ACC112 (cell line): ENCODE results near the gene USP6NL.

ENCODE experiments used
- H2AFZ ChIP-seq: fragments of 200-600 bp; sonication (generic); one replicate; pipeline ENCODE4 v1.6.0; 2017; ENCODE audit warnings: antibody characterized with exemption, low read length; ENCODE audit not compliant: unreplicated experiment
- H3K27ac ChIP-seq: fragments of 200-600 bp; sonication (generic); 2 replicates; pipeline ENCODE4 v1.5.1; 2014; ENCODE audit warnings: low read depth, mild to moderate bottlenecking, antibody characterized with exemption, low read length, moderate library complexity
- H3K27me3 ChIP-seq: fragments of 200-600 bp; sonication (generic); 2 replicates; pipeline ENCODE4 v1.6.1; 2014; ENCODE audit warnings: mild to moderate bottlenecking, antibody characterized with exemption, low read length, moderate library complexity, mixed read lengths; ENCODE audit not compliant: insufficient read depth
- H3K36me3 ChIP-seq: fragments of 200-600 bp; sonication (generic); 2 replicates; pipeline ENCODE4 v1.6.1; 2016; ENCODE audit warnings: mild to moderate bottlenecking, antibody characterized with exemption, low read length, moderate library complexity, mixed read lengths; ENCODE audit not compliant: insufficient read depth
- H3K4me1 ChIP-seq: fragments of 200-600 bp; sonication (generic); one replicate; pipeline ENCODE4 v1.6.1; 2016; ENCODE audit warnings: low read length, mixed read lengths; ENCODE audit not compliant: insufficient read depth, unreplicated experiment, control insufficient read depth
- H3K4me3 ChIP-seq: fragments of 200-600 bp; sonication (generic); 2 replicates; pipeline ENCODE4 v1.5.1; 2014; ENCODE audit warnings: mild to moderate bottlenecking, low read depth, low read length
- H3K79me2 ChIP-seq: fragments of 200-600 bp; sonication (generic); one replicate; pipeline ENCODE4 v1.6.0; 2016; ENCODE audit warnings: low read length; ENCODE audit not compliant: control insufficient read depth, unreplicated experiment, insufficient read depth

The USP6NL gene

GRCh38 chr10:11551916-11552602 is 59.4 kb downstream of the USP6NL start:
- Histone ChIP-seq H3K79me2 (peaks cover 3% of the 10 kb centered on the region), H2AFZ (peak overlapping the region; percentile 11), H3K27ac (peak overlapping the region; percentile 82), H3K36me3 (no peaks in the 10 kb centered on the region), H3K27me3 (no peaks in the 10 kb centered on the region), H3K4me3 (peak overlapping the region; percentile 71), H3K4me1 (peaks cover 20% of the 10 kb centered on the region)

DNA sequence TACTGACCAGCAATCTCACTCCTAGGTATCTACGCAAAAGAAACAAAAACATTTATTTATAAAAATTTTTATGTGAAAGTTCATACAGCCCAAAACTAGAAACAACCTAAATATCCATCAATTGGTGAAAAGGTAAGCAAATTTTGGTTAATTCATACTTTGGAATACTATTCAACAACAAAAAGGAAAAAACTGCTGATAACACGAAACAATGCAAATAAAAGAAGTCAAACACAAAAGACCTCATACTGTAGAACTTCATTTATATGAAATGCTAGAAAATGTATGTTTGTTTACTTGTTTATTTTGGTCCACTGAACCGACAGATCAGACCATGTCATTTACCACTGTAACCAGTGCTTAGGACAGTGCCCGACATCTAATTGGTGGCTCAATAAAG is 60.3 kb downstream of the USP6NL start:
- H3K4me3 ChIP-seq = no peak overlapping the region
- H3K36me3 ChIP-seq = no peaks in the 10 kb centered on the region
- H2AFZ ChIP-seq = no peak overlapping the region
- no peaks in the 10 kb centered on the region for H3K27me3 ChIP-seq
- peaks cover 26% of the 10 kb centered on the region for H3K4me1 ChIP-seq
- H3K27ac ChIP-seq = peak overlapping the region; percentile 82
- no peaks in the 10 kb centered on the region for H3K79me2 ChIP-seq

DNA sequence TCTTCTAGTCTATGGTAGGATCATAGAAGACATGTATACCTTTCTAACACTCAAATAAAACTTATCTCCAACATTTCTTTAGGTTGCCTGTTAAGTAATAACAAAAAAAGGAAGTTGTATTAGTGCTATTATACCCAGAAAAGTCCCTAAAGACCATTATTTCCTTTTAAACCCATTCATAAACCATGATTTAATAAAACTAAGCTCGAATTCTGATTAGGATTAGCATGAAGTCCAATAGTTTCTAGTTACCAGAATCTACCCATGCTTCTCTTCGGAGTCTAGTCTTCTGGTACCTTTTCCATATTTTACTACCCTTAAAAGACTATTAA is 62.7 kb downstream of the USP6NL start:
- H3K36me3 ChIP-seq = no peaks in the 10 kb centered on the region
- H3K27me3 ChIP-seq = no peaks in the 10 kb centered on the region
- H2AFZ ChIP-seq = no peak overlapping the region
- H3K4me1 ChIP-seq = peaks cover 26% of the 10 kb centered on the region
- H3K79me2 ChIP-seq = no peaks in the 10 kb centered on the region
- H3K4me3 ChIP-seq = no peak overlapping the region
- H3K27ac ChIP-seq = no peak overlapping the region

GRCh38 chr10:11548065-11548767 is 63.2 kb downstream of the USP6NL start:
- Histone ChIP-seq H3K79me2 (no peaks in the 10 kb centered on the region), H3K27me3 (no peaks in the 10 kb centered on the region), H3K27ac (no peak overlapping the region), H3K4me3 (no peak overlapping the region), H2AFZ (no peak overlapping the region), H3K36me3 (no peaks in the 10 kb centered on the region), H3K4me1 (peaks cover 24% of the 10 kb centered on the region)

DNA sequence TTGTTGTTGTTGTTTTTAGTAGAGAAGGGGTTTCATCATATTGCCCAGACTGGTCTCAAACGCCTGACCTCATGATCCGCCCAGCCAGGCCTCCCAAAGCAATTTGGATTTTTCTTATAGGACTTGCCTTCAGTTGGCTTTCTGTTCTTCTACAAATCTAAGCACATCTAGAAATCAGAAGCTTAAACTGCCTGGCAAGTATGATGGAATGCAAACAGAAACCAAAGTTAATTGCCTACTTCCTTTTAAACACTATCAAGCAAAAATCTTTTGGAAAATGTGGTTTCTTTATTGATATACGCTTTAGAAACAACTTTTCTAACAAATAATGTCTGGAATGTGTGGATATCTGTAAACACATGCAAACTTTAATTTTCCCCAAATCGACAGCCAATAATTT is 64.9 kb downstream of the USP6NL start:
- H3K27me3 ChIP-seq = no peaks in the 10 kb centered on the region
- no peak overlapping the region for H3K27ac ChIP-seq
- H3K79me2 ChIP-seq = no peaks in the 10 kb centered on the region
- H2AFZ ChIP-seq = no peak overlapping the region
- no peaks in the 10 kb centered on the region for H3K36me3 ChIP-seq
- peak overlapping the region; percentile 28; the same call in 1 of the 2 replicates for H3K4me3 ChIP-seq
- H3K4me1 ChIP-seq = peaks cover 11% of the 10 kb centered on the region

- no peak overlapping the region for H3K4me3 ChIP-seq
- H3K4me1 ChIP-seq = peaks cover 19% of the 10 kb centered on the region
- no peaks in the 10 kb centered on the region for H3K27me3 ChIP-seq
- H3K79me2 ChIP-seq = no peaks in the 10 kb centered on the region
- H3K27ac ChIP-seq = no peak overlapping the region
- H3K36me3 ChIP-seq = no peaks in the 10 kb centered on the region
- no peak overlapping the region for H2AFZ ChIP-seq
These were observed 70.2 kb downstream of the USP6NL start for GRCh38 chr10:11541296-11541695.

DNA sequence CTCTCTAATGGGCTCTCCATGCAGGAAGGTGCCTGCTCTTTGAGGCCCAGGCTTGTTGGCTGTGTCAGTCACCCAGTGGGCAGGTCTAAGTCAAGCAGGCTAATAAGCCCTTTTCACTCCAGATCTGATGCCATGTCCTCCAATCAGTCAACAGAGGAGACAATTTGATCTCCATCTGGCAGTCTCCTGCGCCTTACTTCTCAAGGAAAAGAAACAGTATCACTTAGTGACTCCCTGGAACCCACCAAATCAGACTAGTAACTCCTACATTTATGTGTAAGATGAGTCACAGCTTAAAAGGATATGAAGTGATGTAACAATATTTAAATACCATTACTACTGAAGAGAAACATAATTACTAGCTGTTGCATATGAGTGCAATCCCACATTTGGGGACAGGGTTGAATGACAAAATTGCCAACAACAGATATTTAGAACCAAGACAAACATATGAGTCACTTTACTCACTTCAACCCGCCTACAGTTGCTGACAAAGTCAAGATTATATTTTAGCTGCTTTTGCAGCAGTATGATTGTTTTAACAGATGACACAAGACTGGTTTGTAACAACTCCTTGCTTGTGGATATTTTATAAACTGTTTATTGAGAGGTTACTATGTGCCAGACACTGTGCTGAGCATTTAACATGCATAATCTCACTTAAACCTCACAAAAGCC is 72.1 kb downstream of the USP6NL start:
- no peak overlapping the region for H2AFZ ChIP-seq
- no peaks in the 10 kb centered on the region for H3K79me2 ChIP-seq
- no peaks in the 10 kb centered on the region for H3K36me3 ChIP-seq
- no peak overlapping the region for H3K4me3 ChIP-seq
- peak overlapping the region; percentile 7; the same call in 1 of the 2 replicates for H3K27ac ChIP-seq
- peaks cover 18% of the 10 kb centered on the region for H3K4me1 ChIP-seq
- H3K27me3 ChIP-seq = no peaks in the 10 kb centered on the region

DNA sequence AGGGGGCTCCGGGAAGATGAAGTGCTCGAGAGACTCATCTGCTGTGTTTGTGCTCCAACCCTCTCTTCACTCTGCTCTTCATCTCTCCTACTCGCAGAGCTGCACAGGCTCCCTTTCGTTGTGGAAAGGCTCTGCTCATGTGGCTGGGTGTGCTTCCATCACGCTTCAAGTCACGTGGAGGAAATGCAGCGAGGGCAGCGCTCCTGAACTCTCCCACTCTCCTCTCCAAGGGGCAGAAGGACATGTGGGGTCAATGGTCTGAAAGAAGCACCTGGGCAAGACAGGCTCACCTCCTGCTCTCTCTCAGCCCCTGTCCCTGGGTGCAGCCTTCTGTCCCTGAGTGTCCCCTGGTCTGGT is 72.6 kb downstream of the USP6NL start:
- Histone ChIP-seq H3K79me2 (no peaks in the 10 kb centered on the region), H3K36me3 (no peaks in the 10 kb centered on the region), H3K27me3 (no peaks in the 10 kb centered on the region), H3K4me3 (no peak overlapping the region), H2AFZ (no peak overlapping the region), H3K27ac (peak overlapping the region; percentile 7; the same call in 1 of the 2 replicates), H3K4me1 (peaks cover 19% of the 10 kb centered on the region)

GRCh38 chr10:11536228-11536627 is 75.2 kb downstream of the USP6NL start:
- no peaks in the 10 kb centered on the region for H3K79me2 ChIP-seq
- no peaks in the 10 kb centered on the region for H3K36me3 ChIP-seq
- H3K27ac ChIP-seq = no peak overlapping the region
- H3K4me3 ChIP-seq = no peak overlapping the region
- H3K27me3 ChIP-seq = no peaks in the 10 kb centered on the region
- no peak overlapping the region for H2AFZ ChIP-seq
- peaks cover 35% of the 10 kb centered on the region for H3K4me1 ChIP-seq

- Histone ChIP-seq H3K27ac (no peak overlapping the region), H2AFZ (no peak overlapping the region), H3K27me3 (no peaks in the 10 kb centered on the region), H3K36me3 (no peaks in the 10 kb centered on the region), H3K4me1 (peaks cover 34% of the 10 kb centered on the region), H3K4me3 (no peak overlapping the region), H3K79me2 (no peaks in the 10 kb centered on the region)
These were observed 76.0 kb downstream of the USP6NL start for GRCh38 chr10:11535346-11535959.
